Keratinocyte (primary cell): ENCODE data around the gene NINJ1. TPM values are rescaled to one million over a fixed set of nuclear protein-coding genes. Genes with fewer than 3 reads are reported as not detected.

ENCODE experiments used
- DNase-seq: peaks from one replicate; pipeline ENCODE4 v3.0.0-alpha.2; 2011; ENCODE audit warnings: low read depth, missing footprints, low spot score
- FAIRE-seq: peaks from 2 replicates; lab custom pipeline; 2011; peaks lifted over from hg19 to GRCh38; lab: Jason Lieb, UNC
- H2AFZ ChIP-seq: 2 replicates; pipeline ENCODE4 v1.6.0; 2012; ENCODE audit warnings: low read length, control low read depth, inconsistent platforms; ENCODE audit not compliant: control insufficient read depth
- H3K27ac ChIP-seq: 2 replicates; pipeline ENCODE4 v1.5.1; 2011; ENCODE audit warnings: low read length; ENCODE audit not compliant: control insufficient read depth, insufficient read depth
- H3K27me3 ChIP-seq: 3 replicates; pipeline ENCODE4 v1.6.0; 2011; ENCODE audit warnings: low read length; ENCODE audit not compliant: control insufficient read depth, insufficient read depth; ENCODE audit errors: extremely low read depth
- H3K36me3 ChIP-seq, 2 experiments: 2 replicates in 1 of 2; 3 replicates in 1 of 2; pipeline ENCODE4 v1.5.1; 2011; ENCODE audit warnings: low read length in 2 of 2, mild to moderate bottlenecking in 1 of 2; ENCODE audit not compliant: control insufficient read depth in 2 of 2, insufficient read depth in 2 of 2; ENCODE audit errors: extremely low read depth in 1 of 2
- H3K4me1 ChIP-seq: 3 replicates; pipeline ENCODE4 v1.5.1; 2011; ENCODE audit warnings: low read length; ENCODE audit not compliant: control insufficient read depth, insufficient read depth; ENCODE audit errors: extremely low read depth
- H3K4me2 ChIP-seq: 3 replicates; pipeline ENCODE4 v1.6.0; 2011; ENCODE audit warnings: low read depth, low read length; ENCODE audit not compliant: control insufficient read depth, insufficient read depth; ENCODE audit errors: extremely low read depth
- H3K4me3 ChIP-seq, 3 experiments: fragments of 200-600 bp in 1 of 3; sonication (generic) in 1 of 3; 2 replicates in 2 of 3; 3 replicates in 1 of 3; pipeline ENCODE4 v1.5.1; 2011 to 2016; ENCODE audit warnings: low read length in 3 of 3, mild to moderate bottlenecking in 3 of 3, control low read depth in 2 of 3, inconsistent platforms in 1 of 3, low read depth in 1 of 3, mixed read lengths in 1 of 3, mixed run types in 1 of 3, moderate library complexity in 1 of 3; ENCODE audit not compliant: control insufficient read depth in 2 of 3, insufficient read depth in 2 of 3; ENCODE audit errors: extremely low read depth in 1 of 3
- H3K79me2 ChIP-seq: 2 replicates; pipeline ENCODE4 v1.6.0; 2012; ENCODE audit warnings: low read length; ENCODE audit not compliant: control insufficient read depth, insufficient read depth
- H3K9ac ChIP-seq: 3 replicates; pipeline ENCODE4 v1.6.0; 2011; ENCODE audit warnings: low read length; ENCODE audit not compliant: control insufficient read depth, insufficient read depth; ENCODE audit errors: extremely low read depth
- H3K9me1 ChIP-seq: 3 replicates; pipeline ENCODE4 v1.6.0; 2011; ENCODE audit warnings: low read length; ENCODE audit not compliant: control insufficient read depth, insufficient read depth; ENCODE audit errors: extremely low read depth
- H3K9me3 ChIP-seq: 2 replicates; pipeline ENCODE4 v1.5.1; 2012; ENCODE audit warnings: low read depth, low read length; ENCODE audit not compliant: control insufficient read depth
- H4K20me1 ChIP-seq: 3 replicates; pipeline ENCODE4 v1.6.0; 2011; ENCODE audit warnings: low read length; ENCODE audit not compliant: control insufficient read depth, insufficient read depth; ENCODE audit errors: extremely low read depth
- EZH2 ChIP-seq: IDR thresholded peaks from one replicate; pipeline ENCODE4 v1.6.1; 2012; ENCODE audit warnings: inconsistent platforms, mild to moderate bottlenecking, low read length, moderate library complexity
- dilution Hi-C: fragments of 300-500 bp; cut with MboI; formaldehyde crosslinking; loops from one replicate; pipeline ENCODE4 v1.7.0; 2020; ENCODE audit warnings: low sequenced_read_pairs; ENCODE audit not compliant: extremely low pct_ligation_motif_present
- polyA plus RNA-seq, 5 experiments: library from polyadenylated mRNA; depleted of rRNA in 3 of 5; stranded (reverse) in 3 of 5; stranded (forward) in 1 of 5; unstranded in 1 of 5; fragments of >200 nt; gene quantifications; 1 replicate in 1 of 5; 2 replicates in 3 of 5; 3 replicates in 1 of 5; pipeline versions ENCODE4 v1.2.1 to v1.2.3, GENCODE V29; 2011 to 2012; ENCODE audit warnings: missing spikeins in 2 of 5, low read depth in 1 of 5, low replicate concordance in 1 of 5
- TF ChIP-seq, protein P1 (sequence below), 3 experiments: IDR thresholded peaks in 1 of 3; conservative IDR thresholded peaks in 1 of 3; optimal IDR thresholded peaks in 1 of 3; 2 replicates in 2 of 3; 3 replicates in 1 of 3; pipeline versions ENCODE3 to v1.5.1; 2011; ENCODE audit warnings: low read length in 3 of 3, mild to moderate bottlenecking in 3 of 3, moderate library complexity in 2 of 3, control low read depth in 1 of 3, inconsistent platforms in 1 of 3; ENCODE audit not compliant: insufficient read depth in 2 of 3; ENCODE audit errors: extremely low read depth in 1 of 3

Gene NINJ1
- polyA plus RNA-seq, 1 donor (not counting 4 experiments of a cell fraction or from before 2014, with no cell fraction given), result 7.4 TPM

GRCh38 chr9:93087971-93088655 is 45.9 kb downstream of the NINJ1 start:
- no peak for TF ChIP-seq EZH2
- TF ChIP-seq, protein P1, sequence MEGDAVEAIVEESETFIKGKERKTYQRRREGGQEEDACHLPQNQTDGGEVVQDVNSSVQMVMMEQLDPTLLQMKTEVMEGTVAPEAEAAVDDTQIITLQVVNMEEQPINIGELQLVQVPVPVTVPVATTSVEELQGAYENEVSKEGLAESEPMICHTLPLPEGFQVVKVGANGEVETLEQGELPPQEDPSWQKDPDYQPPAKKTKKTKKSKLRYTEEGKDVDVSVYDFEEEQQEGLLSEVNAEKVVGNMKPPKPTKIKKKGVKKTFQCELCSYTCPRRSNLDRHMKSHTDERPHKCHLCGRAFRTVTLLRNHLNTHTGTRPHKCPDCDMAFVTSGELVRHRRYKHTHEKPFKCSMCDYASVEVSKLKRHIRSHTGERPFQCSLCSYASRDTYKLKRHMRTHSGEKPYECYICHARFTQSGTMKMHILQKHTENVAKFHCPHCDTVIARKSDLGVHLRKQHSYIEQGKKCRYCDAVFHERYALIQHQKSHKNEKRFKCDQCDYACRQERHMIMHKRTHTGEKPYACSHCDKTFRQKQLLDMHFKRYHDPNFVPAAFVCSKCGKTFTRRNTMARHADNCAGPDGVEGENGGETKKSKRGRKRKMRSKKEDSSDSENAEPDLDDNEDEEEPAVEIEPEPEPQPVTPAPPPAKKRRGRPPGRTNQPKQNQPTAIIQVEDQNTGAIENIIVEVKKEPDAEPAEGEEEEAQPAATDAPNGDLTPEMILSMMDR (optimal IDR thresholded peaks at IDR 0.05 in 1 of 3, IDR thresholded peaks at IDR 0.05 in 1 of 3, conservative IDR thresholded peaks at IDR 0.05 in 1 of 3; ENCODE audit: extremely low read depth in 1 of 3, insufficient read depth in 2 of 3, low read length in 3 of 3), result no peak
- H3K36me3 ChIP-seq, result no peaks in the 10 kb centered on the region
- H3K4me3 ChIP-seq, result no peak overlapping the region
- no peak overlapping the region for H3K27ac ChIP-seq
- H3K4me2 ChIP-seq, result no peak overlapping the region
- dilution Hi-C loops, result no loop called here
- no peaks in the 10 kb centered on the region for H3K9me1 ChIP-seq
- H3K9ac ChIP-seq, result no peak overlapping the region
- H3K27me3 ChIP-seq, result no peaks in the 10 kb centered on the region
- no peaks in the 10 kb centered on the region for H3K4me1 ChIP-seq
- H4K20me1 ChIP-seq, result no peaks in the 10 kb centered on the region
- FAIRE-seq (no peak), DNase-seq (no peak)
- peaks cover 14% of the 10 kb centered on the region for H3K9me3 ChIP-seq
- H3K79me2 ChIP-seq, result no peaks in the 10 kb centered on the region
- H2AFZ ChIP-seq, result no peak overlapping the region

DNA sequence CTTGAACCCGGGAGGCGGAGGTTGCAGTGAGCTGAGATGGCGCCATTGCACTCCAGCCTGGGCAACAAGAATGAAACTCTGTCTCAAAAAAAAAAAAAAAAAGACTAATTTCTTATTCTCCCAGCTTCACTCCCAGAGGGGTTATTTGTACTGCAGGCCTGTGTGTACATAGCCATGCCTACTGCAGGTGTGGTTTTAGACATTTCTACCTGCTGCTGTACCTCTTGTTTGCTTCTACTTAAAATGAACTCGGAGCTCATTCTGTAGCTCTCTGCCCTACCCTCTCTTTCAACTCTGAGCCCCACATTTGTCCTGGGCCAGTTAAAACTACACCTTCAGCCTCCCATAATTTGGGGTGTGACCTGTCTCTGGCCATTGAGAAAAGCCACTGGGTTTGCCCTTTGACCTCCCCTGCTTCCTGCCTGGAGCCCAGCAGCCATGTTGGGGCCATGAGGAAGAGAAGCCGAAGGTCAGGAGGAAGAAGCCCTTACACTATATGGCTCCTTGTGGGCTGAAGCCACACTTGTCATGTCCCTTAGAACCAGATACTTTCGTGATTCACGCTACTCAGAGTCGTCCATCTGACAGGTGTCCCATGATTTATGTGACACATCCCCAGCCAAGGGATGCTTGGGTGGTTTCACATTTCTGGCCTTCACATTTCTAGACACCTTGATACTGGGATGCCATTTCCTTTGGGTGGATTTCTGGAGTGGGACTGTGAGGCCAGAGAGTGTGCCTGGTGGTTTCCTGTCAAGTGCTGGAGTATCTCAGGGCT is 47.4 kb downstream of the NINJ1 start:
- FAIRE-seq (no peak), DNase-seq (no peak)
- Histone ChIP-seq H3K9me3 (peaks cover 14% of the 10 kb centered on the region), H3K79me2 (no peaks in the 10 kb centered on the region), H3K27ac (no peak overlapping the region), H3K4me3 (no peak overlapping the region), H4K20me1 (no peaks in the 10 kb centered on the region), H2AFZ (no peak overlapping the region), H3K9ac (no peak overlapping the region), H3K27me3 (no peaks in the 10 kb centered on the region), H3K4me1 (no peaks in the 10 kb centered on the region), H3K9me1 (no peaks in the 10 kb centered on the region), H3K36me3 (no peaks in the 10 kb centered on the region), H3K4me2 (no peak overlapping the region)
- dilution Hi-C loops, result no loop called here
- TF ChIP-seq, protein P1 (optimal IDR thresholded peaks at IDR 0.05 in 1 of 3, IDR thresholded peaks at IDR 0.05 in 1 of 3, conservative IDR thresholded peaks at IDR 0.05 in 1 of 3; ENCODE audit: extremely low read depth in 1 of 3, insufficient read depth in 2 of 3, low read length in 3 of 3), result no peak
- TF ChIP-seq EZH2, result no peak
